HG03103 (cell line): ENCODE data around the gene PKDCC.
"Not testable (repeated sequence)": the region's sequence is repeated elsewhere in the genome, so short reads cannot be mapped to it uniquely, and the experiment has no call there.

ENCODE experiments used
- ATAC-seq: cut with Tn5 transposase; IDR thresholded peaks from one replicate; pipeline ENCODE4 v1.9.1; 2021; ENCODE audit warnings: low read depth; ENCODE audit not compliant: unreplicated experiment

PKDCC gene

DNA sequence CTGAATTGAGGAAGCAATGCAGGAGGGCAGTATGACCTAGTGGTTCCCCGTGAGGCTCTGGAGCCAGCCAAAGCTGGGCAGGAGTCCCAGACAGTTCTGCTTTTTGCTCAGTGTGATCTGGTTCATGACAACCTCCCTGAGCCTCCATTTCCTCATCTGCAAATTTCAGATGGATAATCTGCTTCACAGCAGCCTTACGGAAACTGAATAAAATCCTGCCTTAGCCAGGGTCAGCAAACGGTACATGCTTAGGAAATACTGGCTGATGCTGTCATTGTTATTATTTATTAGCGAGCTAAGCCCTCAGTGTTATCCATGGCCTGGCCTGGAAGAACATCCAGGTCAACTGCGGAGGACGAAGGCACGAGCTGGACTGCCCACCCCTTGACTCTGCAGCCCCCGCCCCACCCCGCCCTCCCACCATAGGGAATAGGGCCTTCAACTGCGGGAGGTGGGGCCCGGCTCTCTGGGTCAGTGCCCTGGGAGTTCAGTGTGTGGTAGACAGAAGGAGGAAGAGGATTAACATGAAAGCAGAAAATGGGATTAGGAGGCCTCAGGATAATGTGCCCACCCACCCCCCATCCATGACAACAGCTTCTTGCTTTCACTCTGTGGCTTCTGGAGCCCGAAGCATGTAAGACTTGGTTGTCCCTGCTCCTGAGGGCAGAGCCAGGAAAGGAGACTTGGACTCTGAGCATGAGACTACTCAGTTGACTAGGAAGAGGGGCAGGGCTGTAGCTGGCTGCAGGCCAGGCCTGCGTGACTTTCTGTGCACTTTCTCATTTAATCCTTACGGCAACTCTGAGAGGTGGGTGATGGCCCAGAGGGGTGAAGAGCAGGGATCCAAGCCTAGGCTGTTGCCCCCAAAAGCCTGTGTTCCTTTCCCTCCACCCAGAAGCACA, 13.1 kb downstream of the PKDCC start:
- no peak for ATAC-seq

DNA sequence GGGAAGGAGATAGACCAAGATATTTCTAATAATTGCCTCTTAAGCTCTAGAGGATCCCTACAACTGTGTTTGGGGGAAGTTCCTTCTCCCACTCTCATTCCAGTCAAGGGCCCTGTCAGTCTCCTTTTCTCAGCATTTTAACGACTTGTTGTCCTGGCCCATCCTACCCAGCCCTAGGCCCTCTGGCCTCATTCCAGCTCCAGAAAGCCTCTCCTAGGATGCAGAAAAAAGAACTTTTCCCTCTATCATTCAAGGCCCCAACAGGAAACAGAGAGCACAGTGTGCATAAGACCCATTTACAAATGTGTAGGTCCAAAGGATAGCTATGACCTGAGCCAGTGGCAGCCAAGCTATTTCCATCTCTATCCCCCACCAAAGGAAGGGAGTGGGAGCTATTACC, 14.0 kb downstream of the PKDCC start:
- ATAC-seq: no peak

DNA sequence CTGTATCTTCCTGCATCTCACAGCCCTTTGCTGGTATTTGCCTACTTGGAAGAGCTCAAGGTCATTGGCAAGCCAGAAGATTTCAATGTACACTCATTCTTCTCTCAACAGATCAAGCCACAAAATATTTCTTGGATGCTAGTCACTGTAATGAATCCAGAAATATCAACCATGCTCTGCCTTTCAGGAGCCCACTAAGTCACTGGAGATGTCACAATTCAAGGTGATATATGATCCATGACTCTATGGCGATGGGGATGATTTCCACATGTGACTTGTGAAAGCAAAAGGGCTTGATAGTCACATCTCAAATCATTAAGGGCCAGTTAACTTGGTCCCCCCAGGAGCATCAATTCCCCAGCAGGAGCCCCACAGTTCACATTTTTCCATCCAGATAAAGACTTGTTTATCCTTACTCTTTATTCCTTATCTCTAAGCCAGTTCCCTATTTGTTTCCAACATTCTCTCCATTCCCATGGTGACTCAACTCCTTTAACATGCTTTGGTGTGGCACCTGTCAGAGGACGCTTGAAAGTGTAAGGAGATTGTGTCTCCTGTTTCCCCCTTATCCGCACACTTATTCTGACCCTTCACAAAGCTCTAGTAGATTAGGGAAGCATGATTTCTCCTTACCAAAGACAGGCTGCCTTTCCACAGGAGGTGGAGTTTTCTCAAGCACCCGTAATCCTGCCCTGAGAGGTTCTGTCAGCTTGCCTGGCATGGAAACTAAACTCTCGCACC, 15.8 kb downstream of the PKDCC start:
- no peak for ATAC-seq

GRCh38 chr2:42064417-42064942, 16.7 kb downstream of the PKDCC start:
- no peak for ATAC-seq

- ATAC-seq: not testable (repeated sequence)
Observed at GRCh38 chr2:42065753-42066152, 17.9 kb downstream of the PKDCC start.

GRCh38 chr2:42067001-42067400, 19.2 kb downstream of the PKDCC start:
- ATAC-seq: not testable (repeated sequence)

- no peak for ATAC-seq
Observed at GRCh38 chr2:42067521-42067920, 19.7 kb downstream of the PKDCC start.

- no peak for ATAC-seq
Observed at GRCh38 chr2:42068571-42069178, 20.9 kb downstream of the PKDCC start.

- no peak for ATAC-seq
Observed at GRCh38 chr2:42069568-42069967, 21.7 kb downstream of the PKDCC start.

DNA sequence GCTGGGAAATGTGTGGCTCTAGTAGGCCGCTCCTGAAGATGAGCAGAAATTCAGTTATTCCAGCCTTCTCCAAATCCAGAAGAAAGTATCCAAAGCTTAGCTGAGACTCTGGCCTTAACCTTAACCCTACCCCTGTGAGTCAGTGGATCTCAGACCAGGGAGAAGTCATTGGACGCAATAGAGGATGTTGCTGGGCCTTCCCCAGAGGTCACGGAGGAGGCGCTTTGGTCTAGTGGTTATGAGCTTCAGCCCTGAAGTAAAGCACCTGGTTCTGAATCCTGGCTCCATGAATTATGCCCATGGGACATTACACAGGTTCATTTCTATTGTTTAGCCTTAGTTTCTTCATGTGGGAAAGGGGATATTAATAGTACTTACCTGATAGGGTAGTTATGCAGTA, 24.0 kb downstream of the PKDCC start:
- ATAC-seq: no peak

- ATAC-seq: no peak
Observed at GRCh38 chr2:42072349-42073118, 24.7 kb downstream of the PKDCC start.

GRCh38 chr2:42073739-42074503, 26.1 kb downstream of the PKDCC start:
- no peak for ATAC-seq

DNA sequence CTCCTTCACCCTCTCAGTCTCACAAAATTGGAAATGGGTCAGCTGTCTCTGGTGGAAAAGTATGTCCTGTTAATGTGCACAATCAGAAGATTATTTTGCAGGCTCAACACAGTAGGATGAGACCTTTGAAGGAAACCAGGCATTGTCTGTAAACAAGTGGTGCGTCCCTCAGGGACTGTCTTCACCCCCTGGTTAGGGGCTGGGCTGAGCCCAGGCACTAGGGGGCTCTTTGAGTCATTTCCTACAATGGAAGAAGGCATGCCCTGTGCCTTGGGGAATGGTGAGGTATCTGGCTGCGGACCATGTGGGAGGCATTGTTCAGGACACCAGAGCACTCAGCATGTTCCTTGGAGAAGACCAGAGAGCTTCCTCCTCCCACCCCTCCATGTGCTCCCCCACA, 26.8 kb downstream of the PKDCC start:
- ATAC-seq: no peak

DNA sequence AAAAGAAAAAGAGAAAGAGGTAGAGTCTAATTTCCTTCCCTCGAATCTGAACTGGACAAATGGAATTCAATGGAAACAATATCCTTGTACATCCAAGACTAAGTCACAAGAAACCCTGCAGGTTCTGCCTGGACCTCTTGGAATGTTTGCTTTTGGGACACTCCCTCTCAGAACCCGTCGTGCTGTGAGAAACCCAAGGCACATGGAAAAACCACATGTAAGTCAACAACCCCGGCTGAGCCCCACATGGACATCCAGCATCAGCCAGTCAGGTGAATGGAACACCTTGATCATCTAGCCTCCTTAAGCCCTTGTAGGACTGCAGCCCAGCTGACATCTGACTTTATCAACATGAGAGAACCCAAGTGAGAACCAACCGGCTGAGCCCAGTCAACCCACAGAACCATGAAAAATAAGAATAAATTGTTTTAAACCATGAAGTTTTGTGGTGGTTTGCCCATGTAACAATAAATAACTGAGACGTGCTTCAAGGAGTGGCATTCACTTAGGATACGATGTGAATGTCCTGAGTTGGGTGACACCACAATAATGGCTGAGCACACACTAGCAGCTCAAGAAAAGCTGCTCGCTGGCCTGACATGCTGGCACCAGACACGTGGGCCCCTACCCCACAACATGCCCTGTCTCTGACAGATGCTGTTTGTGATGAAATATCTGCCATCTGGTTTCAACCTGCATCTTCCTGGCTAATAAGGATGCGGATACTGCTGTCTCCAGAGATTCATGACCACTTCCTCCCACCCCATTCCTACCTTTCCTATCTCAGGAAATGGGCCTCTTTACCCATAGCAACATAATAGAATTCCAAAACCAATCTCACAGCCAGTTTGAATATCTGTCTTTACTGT, 28.8 kb downstream of the PKDCC start:
- no peak for ATAC-seq

DNA sequence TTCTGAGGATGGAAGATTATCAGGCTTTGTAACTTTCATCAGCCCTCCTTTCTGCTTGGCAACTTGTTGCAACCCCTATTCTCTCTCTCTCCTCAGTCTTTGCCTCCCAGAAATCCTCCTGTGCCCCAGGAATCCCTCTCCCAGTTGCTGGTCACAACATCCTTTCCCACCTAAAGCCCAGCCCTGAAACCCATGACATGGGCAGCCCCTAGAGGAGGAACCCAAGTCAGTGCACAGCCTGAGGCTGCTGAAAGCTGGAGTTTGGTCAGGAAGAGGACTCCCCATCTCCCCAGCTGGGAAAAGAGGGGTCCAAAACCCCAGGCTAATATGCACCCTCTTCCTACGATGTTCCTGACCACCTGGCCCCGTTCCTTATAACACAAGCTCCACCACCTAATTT, 29.5 kb downstream of the PKDCC start:
- ATAC-seq: no peak

DNA sequence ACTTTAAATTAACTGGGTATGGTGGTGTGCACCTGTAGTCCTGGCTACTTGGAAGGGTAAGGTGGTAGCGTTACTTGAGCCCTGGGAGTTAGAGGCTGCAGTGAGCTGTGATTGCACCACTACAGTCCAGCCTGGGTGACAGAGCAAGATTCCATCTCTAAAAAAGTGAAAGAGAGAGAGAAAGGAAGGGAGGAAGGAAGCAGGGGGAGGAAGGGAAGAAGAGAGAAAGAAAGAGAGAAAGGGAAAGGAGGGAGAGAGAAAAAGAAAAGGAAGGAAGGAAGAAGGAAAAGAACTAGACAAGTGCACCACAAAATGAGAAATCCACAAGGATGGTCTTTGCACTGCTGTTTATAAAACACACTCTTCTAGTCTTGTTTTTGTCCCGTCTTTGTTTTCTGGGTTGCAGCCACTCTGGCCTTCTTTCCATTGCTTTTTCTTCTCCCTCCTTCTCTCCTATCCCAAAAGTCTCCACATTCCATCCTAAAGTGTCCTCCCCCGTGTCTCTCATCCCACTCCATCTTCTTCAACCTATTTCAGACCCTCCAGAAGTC, 32.0 kb downstream of the PKDCC start:
- no peak for ATAC-seq

- ATAC-seq: not testable (repeated sequence)
Observed at GRCh38 chr2:42081151-42081550, 33.3 kb downstream of the PKDCC start.

- no peak for ATAC-seq
Observed at GRCh38 chr2:42082016-42082415, 34.2 kb downstream of the PKDCC start.
